Stimulated activated CD8-positive, alpha-beta memory T cell treated with anti-CD3 and anti-CD28 coated beads, Interleukin-4, amount 100 ng/mL, for 4 hours (primary cell): ENCODE measurements around the gene TLR8.

ENCODE experiments used
- DNase-seq, 2 donors: peaks; one replicate each; pipeline ENCODE4 v3.0.0-alpha.2; 2020; ENCODE audit warnings: low read depth in 2 of 2, low spot score in 1 of 2

Gene TLR8

DNA sequence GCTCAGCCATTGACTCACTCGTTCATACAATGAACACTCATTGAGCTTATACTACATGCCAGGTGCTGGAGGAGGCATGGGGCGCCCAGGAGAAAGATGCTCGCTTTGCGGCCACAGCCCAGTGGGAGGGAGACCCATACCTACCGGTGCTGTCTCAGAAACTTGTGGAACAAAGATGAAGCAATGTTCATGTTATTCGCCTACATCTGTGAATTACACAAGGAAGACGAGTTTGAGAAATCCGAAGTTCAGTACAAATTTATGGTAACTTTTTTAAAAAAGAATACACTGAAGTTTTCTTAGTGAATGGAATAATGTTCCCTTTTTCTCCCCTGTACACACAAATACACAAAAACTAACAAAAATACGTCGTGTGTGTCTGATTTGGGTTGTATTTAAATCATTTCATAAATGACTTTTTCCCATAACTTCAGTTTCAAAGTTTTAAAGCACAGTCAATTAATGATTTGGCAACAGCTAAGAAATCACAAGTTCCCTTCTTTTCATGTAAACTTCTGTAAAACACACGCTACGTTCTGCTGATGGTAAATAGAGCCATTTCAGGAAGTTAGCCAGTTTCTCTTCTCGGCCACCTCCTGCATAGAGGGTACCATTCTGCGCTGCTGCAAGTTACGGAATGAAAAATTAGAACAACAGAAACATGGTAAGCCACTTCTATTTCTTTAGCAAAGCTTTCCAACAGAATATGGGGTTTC lies at the start of gene TLR8:
Gene TLR8, plus strand, starts transcription at position 575 of the 716 bp plus-strand sequence. Its CDS starts 87 bp downstream, at position 662.
- DNase-seq = no peak

DNA sequence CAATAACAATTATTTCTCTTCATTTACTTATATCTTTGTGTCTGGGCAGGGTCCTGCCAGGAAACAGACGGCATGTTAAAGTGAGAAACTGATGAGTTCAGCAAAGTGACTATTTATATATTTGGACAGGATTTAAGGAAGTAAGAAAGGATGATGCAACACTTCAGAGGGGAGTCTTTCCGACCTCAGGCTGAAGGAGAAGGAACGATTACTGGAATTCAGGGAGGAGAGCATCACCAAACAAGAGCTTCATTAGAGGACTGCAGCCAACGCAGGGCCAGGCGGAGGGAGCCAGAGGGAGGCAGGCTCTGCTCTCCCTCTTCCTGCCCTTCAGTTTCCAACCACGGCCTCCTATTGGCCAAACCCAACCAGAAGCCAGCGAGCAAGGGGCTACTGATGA lies 41.1 kb upstream of the TLR8 start:
- DNase-seq = no peak

DNA sequence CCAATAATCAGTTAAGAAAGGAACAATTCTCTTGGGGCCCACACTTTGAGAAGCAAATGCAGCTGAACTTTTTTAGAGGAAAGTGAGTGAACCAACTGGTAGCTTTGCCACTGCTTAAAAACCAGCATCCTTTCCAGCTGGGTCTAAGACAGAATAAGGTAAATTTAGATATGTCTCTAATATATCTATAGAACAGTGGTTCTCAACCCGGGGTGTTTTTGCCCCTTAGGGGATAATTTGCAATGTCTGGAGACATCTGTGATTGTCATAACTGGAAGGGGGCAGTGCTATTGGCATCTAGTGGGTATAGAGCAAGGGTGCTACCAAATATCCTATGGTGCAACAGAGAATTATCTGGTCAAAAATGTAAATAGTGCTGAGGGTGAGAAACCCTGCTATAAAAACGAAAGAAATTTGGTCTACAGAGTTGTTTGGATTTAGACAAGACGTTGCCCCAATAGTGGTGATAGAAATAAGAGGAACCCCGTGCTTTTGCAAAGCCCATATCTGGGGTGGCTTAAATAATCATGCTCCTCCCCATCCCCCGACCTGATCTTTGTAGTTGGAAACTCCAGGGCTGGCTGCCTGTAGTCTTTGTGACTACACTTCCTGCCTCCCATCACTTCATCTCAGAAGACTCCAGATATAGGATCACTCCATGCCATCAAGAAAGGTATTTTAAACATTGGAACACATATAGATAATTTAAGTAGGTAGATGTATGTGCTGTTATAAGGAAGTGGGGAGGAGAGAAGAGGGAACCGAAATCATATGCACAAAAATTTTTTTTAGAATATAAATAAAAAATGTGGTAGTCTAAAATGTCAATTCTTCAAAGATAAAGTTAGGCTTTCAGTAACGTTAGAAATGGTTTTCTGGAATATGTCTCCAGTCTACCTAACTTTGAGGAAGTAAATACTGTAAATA lies 39.7 kb upstream of the TLR8 start, which contains the start of gene TLR7:
Gene TLR7, plus strand, starts transcription at position 622 of the 927 bp plus-strand sequence. CDS start 507 bp downstream, outside the sequence.
- DNase-seq = no peak

DNA sequence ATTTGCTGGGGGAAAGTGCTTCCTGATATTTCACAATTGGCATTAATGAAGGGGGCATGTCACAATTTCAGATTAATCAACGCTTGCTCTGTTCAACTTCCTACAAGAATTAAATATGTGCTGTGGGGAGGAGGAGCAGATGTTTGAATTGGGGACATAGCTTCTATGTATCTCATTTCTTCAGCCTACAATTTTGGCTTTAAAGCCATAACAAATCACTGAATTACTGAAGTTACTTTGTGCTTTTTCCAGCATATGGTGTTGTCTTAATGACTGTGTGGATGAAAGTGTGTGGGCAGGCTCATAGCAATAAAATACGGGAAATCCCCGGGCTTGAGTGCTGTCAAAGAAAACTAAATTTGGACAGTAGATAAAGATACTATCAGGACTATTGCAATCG lies 38.7 kb upstream of the TLR8 start:
- no peak for DNase-seq

DNA sequence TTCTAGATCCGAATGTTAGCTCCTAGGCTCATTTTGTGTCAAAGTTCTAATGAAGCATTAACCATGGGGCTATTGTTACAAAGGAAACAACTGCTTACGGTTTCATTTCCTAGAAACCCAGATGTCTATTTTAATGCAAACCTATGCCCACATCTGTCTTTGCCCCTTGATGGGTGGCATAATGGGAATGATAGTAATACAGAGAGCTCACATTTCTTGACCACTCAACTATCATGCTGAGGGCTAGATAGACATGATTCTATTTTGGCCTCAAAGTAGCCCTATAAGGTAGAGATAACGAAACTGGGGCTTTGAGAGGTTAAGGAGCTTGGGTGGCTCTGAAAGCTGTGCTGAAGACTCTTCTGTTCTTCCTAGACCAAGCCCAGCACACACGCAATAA lies 37.7 kb upstream of the TLR8 start:
- no peak for DNase-seq

DNA sequence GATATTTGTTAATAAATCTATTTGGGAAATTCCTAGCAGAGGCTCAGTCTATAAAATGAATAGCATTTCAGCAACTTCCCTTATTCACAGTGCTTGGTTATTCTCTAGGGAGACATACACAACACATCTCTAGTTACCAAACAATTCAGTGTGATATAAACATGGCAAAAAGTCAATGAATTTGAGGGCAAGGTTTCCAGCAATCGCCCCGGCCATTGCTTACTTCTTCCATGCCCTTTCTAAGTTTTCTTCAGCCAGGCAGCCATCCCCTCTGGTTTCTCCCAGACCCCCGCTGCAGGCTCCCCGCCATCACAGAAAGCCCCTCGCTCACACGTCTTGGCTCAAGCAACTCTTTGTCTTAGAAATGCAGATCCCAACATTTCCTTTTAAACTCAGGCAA lies 35.2 kb upstream of the TLR8 start:
- no peak for DNase-seq

DNA sequence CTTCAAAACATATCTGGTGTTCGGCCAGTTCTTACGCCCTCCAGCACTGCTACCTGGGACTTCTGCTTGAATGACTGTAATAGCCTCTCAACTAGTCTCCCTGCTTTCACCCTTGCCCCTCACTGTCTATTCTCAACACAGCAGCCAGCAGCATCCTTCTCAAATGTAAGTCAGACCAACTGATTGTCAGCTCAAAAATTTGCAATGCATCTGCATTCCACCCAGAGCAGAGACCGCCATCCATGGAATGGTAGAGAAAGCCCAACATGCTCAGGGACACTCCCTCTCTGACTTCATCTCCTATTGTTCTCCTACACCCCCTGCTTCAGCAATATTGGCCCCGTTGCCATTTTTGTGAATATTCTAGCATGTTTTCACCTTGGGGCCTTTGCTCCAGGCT lies 33.7 kb upstream of the TLR8 start:
- DNase-seq = no peak

DNA sequence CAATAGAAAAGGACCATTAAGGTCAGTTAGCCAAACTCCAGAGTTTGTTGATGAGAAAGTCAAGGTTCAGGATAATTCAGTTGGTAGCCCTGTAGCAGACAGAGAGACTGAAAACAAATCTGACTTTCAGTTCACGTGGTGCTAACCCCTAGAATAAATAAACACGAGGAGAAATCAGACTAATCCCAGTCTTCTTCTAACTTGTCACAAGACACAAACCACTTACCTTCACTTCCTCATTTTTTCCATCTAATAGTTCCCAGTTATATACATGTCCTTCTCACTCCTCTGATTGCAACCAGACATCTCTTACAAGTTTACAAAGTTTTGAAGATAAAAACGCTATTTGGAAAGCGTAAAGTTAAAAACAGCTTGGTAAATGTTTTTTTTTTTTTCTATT lies 31.8 kb upstream of the TLR8 start:
- DNase-seq = no peak

DNA sequence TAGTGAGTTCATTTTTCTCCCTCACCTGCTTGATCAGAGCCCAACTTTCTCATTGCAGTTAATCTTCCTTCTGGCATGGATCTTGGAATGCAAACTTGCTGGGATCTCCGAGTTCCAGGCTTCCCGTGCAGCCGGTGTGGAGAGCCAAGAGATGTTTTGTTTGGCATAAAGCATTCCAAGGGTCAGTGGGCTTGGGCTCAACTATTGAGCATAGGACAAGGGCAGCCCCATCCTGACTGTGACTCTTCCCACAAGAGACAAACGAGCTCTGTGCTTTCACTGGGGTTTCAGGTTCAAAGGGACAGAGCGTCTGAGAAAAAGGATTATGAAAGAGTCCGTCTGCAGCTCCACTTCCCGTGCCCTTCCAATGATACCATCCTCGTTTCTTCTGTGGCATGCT lies 29.0 kb upstream of the TLR8 start:
- DNase-seq = no peak

DNA sequence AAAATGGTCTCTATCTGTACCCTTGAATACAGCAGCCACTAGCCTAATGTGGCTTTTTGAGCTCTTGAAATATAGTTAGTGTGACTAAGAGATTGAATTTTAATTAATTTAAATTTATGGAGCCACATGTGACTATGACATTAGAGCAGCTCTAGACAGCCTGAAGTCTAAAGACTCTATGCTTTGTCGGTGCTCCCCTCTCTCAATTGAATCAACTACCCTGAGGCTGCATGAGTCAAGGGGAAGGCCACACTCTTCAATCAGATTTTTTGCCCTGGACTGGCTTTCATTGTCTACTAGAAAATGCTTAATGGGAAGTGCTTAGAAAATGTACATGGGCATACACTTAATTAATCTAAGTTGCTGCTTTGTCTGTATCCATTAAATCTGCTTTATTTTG lies 27.9 kb upstream of the TLR8 start:
- DNase-seq = no peak

DNA sequence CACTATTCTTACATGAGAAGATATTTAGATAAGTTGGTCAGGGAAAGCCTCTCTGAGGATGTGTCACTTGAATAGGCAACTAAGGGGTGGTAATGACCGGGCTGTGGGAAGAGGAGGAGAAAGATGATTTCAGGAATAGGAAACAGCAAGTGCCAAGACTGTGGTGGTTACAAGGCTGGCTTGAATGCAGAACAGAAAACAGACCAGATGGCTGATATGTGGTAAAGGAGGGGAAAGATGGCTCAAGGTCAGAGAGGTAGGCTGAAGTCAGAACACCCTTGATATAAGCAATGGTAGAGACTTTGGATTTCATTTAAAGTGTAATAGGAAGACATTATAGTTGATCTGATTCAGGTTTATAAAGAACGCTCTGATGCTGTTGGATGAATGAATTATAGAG lies 24.5 kb upstream of the TLR8 start:
- DNase-seq = no peak

DNA sequence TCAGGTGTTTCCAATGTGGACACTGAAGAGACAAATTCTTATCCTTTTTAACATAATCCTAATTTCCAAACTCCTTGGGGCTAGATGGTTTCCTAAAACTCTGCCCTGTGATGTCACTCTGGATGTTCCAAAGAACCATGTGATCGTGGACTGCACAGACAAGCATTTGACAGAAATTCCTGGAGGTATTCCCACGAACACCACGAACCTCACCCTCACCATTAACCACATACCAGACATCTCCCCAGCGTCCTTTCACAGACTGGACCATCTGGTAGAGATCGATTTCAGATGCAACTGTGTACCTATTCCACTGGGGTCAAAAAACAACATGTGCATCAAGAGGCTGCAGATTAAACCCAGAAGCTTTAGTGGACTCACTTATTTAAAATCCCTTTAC lies 20.9 kb upstream of the TLR8 start:
- DNase-seq = no peak

DNA sequence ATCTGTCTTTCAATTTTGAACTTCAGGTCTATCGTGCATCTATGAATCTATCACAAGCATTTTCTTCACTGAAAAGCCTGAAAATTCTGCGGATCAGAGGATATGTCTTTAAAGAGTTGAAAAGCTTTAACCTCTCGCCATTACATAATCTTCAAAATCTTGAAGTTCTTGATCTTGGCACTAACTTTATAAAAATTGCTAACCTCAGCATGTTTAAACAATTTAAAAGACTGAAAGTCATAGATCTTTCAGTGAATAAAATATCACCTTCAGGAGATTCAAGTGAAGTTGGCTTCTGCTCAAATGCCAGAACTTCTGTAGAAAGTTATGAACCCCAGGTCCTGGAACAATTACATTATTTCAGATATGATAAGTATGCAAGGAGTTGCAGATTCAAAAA lies 19.9 kb upstream of the TLR8 start:
- no peak for DNase-seq

DNA sequence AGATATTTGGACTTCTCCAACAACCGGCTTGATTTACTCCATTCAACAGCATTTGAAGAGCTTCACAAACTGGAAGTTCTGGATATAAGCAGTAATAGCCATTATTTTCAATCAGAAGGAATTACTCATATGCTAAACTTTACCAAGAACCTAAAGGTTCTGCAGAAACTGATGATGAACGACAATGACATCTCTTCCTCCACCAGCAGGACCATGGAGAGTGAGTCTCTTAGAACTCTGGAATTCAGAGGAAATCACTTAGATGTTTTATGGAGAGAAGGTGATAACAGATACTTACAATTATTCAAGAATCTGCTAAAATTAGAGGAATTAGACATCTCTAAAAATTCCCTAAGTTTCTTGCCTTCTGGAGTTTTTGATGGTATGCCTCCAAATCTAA lies 19.3 kb upstream of the TLR8 start:
- no peak for DNase-seq

DNA sequence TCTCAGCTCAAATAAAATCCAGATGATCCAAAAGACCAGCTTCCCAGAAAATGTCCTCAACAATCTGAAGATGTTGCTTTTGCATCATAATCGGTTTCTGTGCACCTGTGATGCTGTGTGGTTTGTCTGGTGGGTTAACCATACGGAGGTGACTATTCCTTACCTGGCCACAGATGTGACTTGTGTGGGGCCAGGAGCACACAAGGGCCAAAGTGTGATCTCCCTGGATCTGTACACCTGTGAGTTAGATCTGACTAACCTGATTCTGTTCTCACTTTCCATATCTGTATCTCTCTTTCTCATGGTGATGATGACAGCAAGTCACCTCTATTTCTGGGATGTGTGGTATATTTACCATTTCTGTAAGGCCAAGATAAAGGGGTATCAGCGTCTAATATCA lies 18.7 kb upstream of the TLR8 start:
- DNase-seq = no peak

DNA sequence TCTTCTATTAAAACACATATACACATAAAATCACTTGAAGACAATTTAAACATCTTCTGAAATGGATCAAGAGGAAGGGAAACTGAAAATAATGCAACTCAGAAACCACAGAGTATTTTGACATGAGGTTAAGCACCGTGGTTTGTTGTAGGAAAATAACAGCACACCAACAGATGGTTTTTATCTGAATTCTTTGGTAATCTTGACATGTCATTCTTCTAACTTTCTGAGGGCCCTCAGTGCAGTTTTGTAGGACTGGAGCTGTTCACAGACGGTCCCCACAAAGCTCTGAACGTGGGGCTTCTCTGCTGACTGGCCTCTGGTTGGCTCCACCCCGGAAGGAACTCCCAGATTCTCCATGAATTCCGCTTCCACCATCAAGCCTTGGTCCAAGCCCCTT lies 16.0 kb upstream of the TLR8 start:
- DNase-seq = no peak

DNA sequence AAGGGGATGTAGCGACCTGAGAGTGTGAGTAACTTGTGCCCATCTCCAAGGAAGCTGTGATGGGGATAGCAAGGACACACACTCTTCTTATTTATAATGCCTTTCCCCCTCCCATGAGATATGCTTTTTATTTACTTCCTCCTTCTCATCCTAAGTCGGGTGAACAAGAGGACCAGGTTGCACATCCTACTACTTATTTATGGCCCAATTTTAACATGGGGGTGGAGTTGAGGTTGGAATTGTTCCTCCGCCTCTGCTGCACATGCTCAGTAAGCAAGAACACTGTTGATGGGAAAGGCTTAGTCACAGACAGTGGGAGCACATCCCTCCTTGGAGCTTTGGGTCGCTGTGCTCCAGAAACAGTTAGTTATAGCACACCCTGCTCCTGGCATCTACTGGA lies 15.2 kb upstream of the TLR8 start:
- no peak for DNase-seq

DNA sequence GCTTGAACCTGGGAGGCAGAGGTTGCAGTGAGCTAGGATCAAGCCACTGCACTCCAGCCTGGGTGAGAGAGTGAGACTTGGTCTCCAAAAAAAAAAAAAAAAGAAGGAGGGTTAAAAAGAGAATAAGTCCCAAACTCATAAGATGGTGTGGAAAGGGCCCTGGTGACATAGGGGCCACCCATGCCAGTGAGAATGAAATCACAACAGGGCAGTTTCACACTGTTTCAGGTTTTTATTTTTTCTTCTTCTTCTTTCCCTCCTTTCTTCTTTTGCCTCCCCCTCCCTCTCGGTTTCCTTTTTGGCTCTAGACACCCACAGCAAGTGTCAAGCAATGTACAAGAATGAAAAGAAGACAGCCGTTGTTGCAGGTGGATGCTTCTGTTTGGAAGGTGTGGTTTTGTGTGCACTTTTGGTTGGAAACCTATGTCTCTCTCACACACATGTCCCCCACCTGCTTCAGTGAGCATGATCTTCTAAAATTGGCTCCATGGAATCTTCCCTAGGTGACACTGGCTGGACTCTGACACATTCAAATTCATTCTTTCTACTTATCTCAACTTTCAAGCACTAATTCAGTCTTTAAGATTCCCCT lies 14.4 kb upstream of the TLR8 start:
- no peak for DNase-seq

DNA sequence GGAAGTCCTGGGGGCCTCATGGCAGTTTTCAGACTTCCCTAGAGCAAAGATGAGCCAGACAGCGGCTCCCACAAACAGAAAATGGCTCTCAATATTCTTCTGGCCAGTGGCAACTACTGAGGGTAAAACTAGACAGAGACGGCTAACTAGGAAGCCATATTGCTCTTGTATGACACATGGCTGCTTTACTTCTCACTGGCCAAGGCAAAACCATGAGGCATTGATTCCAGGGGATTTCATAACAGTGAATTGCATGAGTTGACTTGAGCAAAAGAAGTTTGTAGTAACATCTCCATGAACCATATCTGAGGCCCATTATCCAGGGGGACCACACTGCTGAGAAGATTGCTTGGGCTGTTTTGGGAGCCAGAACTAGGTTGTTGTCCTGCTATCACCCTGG lies 13.7 kb upstream of the TLR8 start:
- no peak for DNase-seq

DNA sequence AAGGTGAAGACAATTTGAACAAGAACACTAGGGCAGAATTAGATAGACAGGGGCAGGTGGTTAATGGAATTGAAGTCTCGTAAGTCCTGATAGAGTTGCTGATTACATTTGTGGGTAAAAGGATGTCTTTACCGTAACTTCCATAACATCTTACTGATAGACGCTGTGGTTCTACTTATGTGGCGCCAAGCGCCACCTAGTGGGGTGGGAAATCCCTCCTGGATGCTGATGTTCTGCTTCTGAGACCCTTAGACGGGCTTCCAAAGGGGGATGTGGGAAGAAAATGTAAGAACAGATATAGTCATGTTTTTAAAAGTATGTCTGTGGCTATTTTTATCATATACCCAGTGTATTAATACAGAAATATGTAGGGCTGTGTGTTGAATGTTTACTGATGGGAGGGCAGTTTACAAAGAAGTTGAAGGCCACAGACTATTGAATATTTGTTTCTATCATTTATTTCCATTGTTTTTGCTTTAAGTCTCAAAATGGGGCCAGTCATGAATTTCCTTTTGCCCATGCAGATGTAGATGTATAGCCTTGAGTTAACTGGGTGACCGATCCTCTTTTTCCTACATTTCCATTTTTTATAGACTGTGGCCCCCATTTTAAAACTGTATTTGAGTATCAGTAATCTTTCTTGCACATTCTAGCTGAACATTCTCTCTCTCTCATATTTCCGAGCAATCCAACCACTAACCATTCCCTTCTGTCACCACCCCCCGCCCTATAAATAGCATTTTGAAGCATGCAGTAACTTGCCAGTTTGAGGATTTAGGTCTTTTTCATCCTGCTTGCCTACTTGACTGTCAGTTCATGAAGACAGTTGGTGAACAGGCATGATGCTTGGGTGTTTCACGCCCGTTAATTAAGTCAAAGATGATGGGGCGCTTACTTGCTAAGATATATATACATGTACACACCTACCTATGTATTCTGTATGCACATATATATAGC lies 12.1 kb upstream of the TLR8 start:
- DNase-seq = peak in 1 of 2 donors; percentile 8

DNA sequence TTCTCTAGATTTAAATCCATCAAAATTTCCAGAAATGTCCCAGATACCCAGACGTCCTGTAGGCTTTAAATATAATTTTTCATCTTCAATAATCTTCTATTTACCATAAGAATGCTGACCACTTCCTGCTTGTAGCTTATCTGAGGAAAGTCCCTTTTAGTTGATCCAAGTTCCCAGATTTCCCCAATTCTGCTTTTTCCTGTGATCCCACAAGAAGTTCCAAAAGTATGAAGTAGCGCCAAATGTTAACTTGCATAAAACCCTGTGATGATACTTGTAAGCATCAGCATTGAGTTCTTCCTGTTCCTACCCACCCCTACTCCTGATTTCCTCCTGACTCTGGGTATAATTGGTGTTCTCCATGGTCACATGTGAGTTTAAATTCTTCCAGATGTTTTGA lies 10.6 kb upstream of the TLR8 start:
- no peak for DNase-seq
